DMS114 treated with DMSO at 0.1 percent for 48 hours (cell line): ENCODE results near the gene MTRF1.
"Not testable (repeated sequence)": the region's sequence is repeated elsewhere in the genome, so short reads cannot be mapped to it uniquely, and the experiment has no call there.

ENCODE experiments used
- DNase-seq: peaks from one replicate; lab custom pipeline; 2025; ENCODE audit not compliant: unreplicated experiment; lab: John Stamatoyannopoulos, UW

MTRF1 gene

GRCh38 chr13:41182231-41182630 is 81.1 kb downstream of the MTRF1 start:
- no peak for DNase-seq

GRCh38 chr13:41179593-41180250 is 83.7 kb downstream of the MTRF1 start:
- no peak for DNase-seq

- no peak for DNase-seq
Measured at GRCh38 chr13:41178040-41178439, 85.3 kb downstream of the MTRF1 start.

GRCh38 chr13:41177616-41178015 is 85.8 kb downstream of the MTRF1 start:
- no peak for DNase-seq

- not testable (repeated sequence) for DNase-seq
Measured at GRCh38 chr13:41175576-41175975, 87.8 kb downstream of the MTRF1 start.
